Measurements from ENCODE around the gene HOOK2. TPM values are rescaled to one million over a fixed set of nuclear protein-coding genes. Genes with fewer than 3 reads are reported as not detected.

The HOOK2 gene
- total and polyA plus RNA-seq, 2 of the 8 experiments (the other 6 are each of a cell fraction or from before 2014, with no cell fraction given): 23.8 to 63.2 TPM

DNA sequence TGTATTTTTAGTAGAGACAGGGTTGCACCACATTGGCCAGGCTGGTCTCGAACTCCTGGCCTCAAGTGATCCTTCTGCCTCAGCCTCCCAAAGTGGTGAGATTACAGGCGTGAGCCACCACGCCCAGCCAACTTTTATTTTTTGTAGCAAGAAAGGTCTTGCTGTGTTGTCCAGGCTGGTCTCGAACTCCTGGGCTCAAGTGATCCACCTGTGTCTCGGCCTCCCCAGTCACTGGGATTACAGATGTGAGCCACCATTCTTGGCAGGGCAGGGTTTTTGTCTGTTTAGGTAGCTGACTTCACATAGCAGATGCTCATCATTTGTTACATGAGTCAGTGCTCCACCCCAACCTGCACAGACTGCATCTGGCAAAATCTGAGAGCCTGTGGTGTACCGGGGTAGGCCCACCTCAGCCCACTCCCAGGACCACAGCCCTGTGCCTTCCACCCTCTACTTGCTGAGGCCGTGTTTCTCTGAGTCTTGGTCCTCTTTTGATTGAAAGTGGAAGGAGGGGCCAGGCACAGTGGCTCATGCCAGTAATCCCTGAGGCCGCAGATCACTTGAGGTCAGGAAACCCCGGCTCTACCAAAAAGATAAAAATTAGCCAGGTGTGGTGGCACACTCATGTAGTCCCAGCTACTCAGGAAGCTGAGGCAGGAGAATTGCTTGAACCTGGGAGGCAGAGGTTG, 47.5 kb downstream of the HOOK2 start:
- 93% methylated on average over 9 of the region's 9 CpGs; no CpG with 5 or more reads in 1 of the 2 experiments for WGBS, 2 experiments (ENCODE audit: extremely low coverage in 1 of 2, insufficient coverage in 1 of 2, insufficient read length in 1 of 2, insufficient replicate concordance in 2 of 2, low coverage in 1 of 2, low lambda C conversion rate in 2 of 2, missing lambda C conversion rate in 1 of 2)

More for the DNA sequence above, 47.5 kb downstream of the HOOK2 start:
- Histone ChIP-seq H3K9me3 (ENCODE audit: insufficient read depth in 2 of 2, low read depth in 1 of 2, low read length in 1 of 2) (no peaks in the 10 kb centered on the region), H3K36me3 (ENCODE audit: control insufficient read depth in 2 of 4, insufficient read depth in 4 of 4, low read length in 3 of 4) (peaks cover 10 to 31% (median 15%) of the 10 kb centered on the region in 4 experiments), H3K18ac (ENCODE audit: extremely low read depth, low read length) (no peak overlapping the region), H3K9ac (replicated peaks in 1 of 4; ENCODE audit: extremely low read depth in 1 of 4, low read depth in 3 of 4, low read length in 3 of 4) (no peak overlapping the region), H3K79me1 (ENCODE audit: low read depth, low read length) (peaks cover 9% of the 10 kb centered on the region; the same call in 1 of the 2 replicates), H3K14ac (ENCODE audit: insufficient read length) (no peak overlapping the region), H3K27me3 (replicated peaks in 1 of 4; ENCODE audit: control insufficient read depth in 3 of 4, extremely low read depth in 1 of 4, insufficient read depth in 3 of 4, low read length in 3 of 4) (no peaks in the 10 kb centered on the region), H4K8ac (ENCODE audit: extremely low read depth, insufficient read depth, low read length) (no peak overlapping the region), H3K79me2 (ENCODE audit: control insufficient read depth in 1 of 2, insufficient read depth in 2 of 2, low read length in 2 of 2) (peaks cover 11 to 33% of the 10 kb centered on the region in 2 experiments), H3K4me2 (ENCODE audit: insufficient read depth in 1 of 2, low read depth in 2 of 2, low read length in 2 of 2) (no peak overlapping the region), H2BK15ac (ENCODE audit: low read length) (no peak overlapping the region), H2BK5ac (ENCODE audit: low read depth, low read length) (no peak overlapping the region), H2BK120ac (replicated peaks; ENCODE audit: low read depth, low read length) (no peak overlapping the region), H2BK12ac (ENCODE audit: low read depth, low read length) (no peak overlapping the region), H3K23me2 (ENCODE audit: low read depth, low read length) (peaks cover 6% of the 10 kb centered on the region; the same call in 1 of the 2 replicates), H3K23ac (ENCODE audit: insufficient read length) (no peak overlapping the region), H3K56ac (replicated peaks; ENCODE audit: insufficient read length, low read depth, low read length) (no peak overlapping the region), H3K4ac (replicated peaks; ENCODE audit: insufficient read length, low read depth, low read length) (no peak overlapping the region), H4K20me1 (replicated peaks in 1 of 2; ENCODE audit: control insufficient read depth in 1 of 2, insufficient read depth in 2 of 2, low read length in 2 of 2) (peaks cover 4 to 14% of the 10 kb centered on the region in 2 experiments), H2AK5ac (ENCODE audit: low read depth, low read length) (no peak overlapping the region), H2AFZ (ENCODE audit: low read length) (no peak overlapping the region), H3K4me3 (ENCODE audit: extremely low read depth in 1 of 4, insufficient read depth in 2 of 4, low read depth in 3 of 4, low read length in 4 of 4) (no peak overlapping the region), H3K27ac (ENCODE audit: low read depth, low read length) (no peak overlapping the region), H3K4me1 (replicated peaks in 1 of 4; ENCODE audit: control insufficient read depth in 3 of 4, insufficient read depth in 4 of 4, low read length in 3 of 4) (no peaks in the 10 kb centered on the region; a peak in 2 of 7 replicates), H2BK20ac (ENCODE audit: low read length) (no peak overlapping the region), H4K5ac (ENCODE audit: insufficient read length, low read depth, low read length) (no peak overlapping the region), H4K91ac (replicated peaks; ENCODE audit: insufficient read length, low read length) (no peak overlapping the region)
- POLR2A ChIA-PET (ENCODE audit: partially characterized antibody): interaction anchor here (1.0 to 2.0 kb wide), 7 partner anchors 10 to 24 kb away, joined by 3 to 7 read pairs (median 4); partner anchors contain the start of gene BEST2
- CTCF ChIA-PET (ENCODE audit: partially characterized antibody): interaction anchor here (1.0 to 1.9 kb wide), 2 partner anchors 32 to 47 kb away, joined by 4 to 9 read pairs; no protein-coding TSS in a partner anchor
- DNase-seq (ENCODE audit: low read depth in 1 of 2, low spot score in 2 of 2): no peak
- TF ChIP-seq EZH2 (IDR thresholded peaks at IDR 0.05; ENCODE audit: low read depth, low read length, severe bottlenecking) (no peak), JUND (IDR thresholded peaks at IDR 0.05; ENCODE audit: low read length) (no peak), TEAD4 (IDR thresholded peaks at IDR 0.05; ENCODE audit: low read depth, low read length) (no peak)
- FAIRE-seq: no peak
